ENCODE results near the gene SDC3.

DNA sequence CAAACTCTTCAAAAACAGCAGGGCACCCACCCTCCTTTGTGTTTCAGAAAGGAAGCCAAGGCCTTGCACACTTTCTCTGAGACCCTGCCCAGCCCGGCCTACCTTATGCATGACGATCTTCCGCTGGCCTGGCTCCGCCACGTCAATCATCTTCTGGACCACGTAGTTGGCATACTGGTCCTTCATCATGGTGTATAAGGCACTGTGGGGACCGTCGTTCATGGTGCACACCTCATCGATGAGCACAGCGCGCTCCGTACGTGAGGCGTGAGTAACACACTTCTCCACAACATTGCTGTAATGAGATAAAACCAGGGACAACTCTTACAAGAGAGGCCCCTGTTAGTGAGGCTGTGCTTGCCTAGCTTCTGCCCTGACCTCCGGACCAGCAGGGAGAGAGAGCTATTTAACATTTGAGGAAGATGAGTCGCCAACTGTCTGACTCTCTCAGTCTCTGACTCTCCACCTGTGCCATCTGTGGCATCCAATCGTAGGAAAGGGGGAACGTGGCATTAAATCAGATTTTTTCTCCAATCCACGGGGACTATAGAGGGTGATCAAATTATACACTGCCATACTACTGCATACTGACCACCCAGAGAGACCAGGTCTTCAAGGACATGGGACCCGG is 28.1 kb upstream of the SDC3 start:
- TF ChIP-seq, protein P1, sequence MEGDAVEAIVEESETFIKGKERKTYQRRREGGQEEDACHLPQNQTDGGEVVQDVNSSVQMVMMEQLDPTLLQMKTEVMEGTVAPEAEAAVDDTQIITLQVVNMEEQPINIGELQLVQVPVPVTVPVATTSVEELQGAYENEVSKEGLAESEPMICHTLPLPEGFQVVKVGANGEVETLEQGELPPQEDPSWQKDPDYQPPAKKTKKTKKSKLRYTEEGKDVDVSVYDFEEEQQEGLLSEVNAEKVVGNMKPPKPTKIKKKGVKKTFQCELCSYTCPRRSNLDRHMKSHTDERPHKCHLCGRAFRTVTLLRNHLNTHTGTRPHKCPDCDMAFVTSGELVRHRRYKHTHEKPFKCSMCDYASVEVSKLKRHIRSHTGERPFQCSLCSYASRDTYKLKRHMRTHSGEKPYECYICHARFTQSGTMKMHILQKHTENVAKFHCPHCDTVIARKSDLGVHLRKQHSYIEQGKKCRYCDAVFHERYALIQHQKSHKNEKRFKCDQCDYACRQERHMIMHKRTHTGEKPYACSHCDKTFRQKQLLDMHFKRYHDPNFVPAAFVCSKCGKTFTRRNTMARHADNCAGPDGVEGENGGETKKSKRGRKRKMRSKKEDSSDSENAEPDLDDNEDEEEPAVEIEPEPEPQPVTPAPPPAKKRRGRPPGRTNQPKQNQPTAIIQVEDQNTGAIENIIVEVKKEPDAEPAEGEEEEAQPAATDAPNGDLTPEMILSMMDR (conservative IDR thresholded peaks at IDR 0.05) = no peak
- TF ChIP-seq ZFX (IDR thresholded peaks at IDR 0.05) = no peak; the same call in 1 of the 2 replicates
